ENCODE data around the gene NELFB. TPM values are rescaled to one million over a fixed set of nuclear protein-coding genes. Genes with fewer than 3 reads are reported as not detected.

The NELFB gene
- total and polyA plus RNA-seq, 10 donors, result 26.6 to 49.7 (median 38.7) TPM

DNA sequence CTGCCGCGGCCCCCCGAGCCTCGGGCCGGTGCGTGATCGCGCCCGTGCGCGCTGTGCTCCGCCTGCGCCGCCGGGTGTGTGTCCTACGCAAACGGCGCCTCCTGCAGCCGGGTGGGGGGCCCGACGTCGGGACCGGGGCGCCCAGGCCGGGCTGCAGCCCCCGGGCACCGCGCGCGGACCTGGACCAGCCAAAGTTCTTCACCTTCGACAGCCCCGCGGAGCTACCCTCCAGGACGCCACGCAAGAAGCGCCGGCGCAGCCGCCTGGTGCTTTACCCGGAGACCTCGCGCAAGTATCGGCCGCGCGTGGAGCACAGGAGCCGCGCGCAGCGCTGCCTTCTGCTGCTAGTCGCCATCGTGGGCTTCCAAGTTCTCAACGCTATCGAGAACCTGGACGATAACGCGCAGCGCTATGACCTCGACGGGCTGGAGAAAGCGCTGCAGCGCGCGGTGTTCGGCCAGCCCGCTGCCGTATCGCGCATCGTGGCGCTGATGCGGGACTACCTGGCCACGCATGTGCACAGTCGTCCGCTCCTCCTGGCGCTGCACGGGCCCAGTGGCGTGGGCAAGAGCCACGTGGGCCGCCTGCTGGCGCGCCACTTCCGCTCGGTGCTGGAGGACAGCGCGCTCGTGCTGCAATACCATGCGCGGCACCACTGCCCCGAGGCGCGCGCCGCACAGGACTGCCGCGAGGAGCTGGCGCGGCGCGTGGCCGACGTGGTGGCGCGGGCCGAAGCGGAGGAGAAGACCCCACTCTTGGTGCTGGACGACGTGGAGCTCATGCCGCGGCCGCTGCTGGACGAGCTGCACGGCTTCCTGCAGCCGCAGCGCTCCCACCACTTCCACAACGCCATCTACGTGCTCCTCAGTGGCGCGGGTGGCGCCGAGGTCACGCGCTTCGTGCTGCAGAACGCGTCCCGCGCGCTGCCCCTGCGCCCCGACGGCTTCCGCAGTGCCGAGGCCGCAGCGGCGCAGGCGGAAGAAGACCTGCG lies 23.9 kb downstream of the NELFB start:
- H3K27ac ChIP-seq, result peak overlapping the region in 6 of 8 donors; percentile 92 to 95 (median 94)
- WGBS, 5 donors, result 87 to 97% (median 89%) methylated on average over 107 to 139 of the region's 139 CpGs
- H3K4me1 ChIP-seq, result peaks cover 11 to 94% (median 84%) of the 10 kb centered on the region in 6 donors
- intact Hi-C loops (cut with DNase I; ENCODE audit: low total_unique reads), result no loop called here
- H3K36me3 ChIP-seq, result peaks cover 0 to 56% (median 23%) of the 10 kb centered on the region in 6 donors
- peak overlapping the region; percentile 54 to 91 (median 66) for H3K4me3 ChIP-seq
- H3K27me3 ChIP-seq (replicated peaks in 1 of 7), result no peaks in the 10 kb centered on the region
- TF ChIP-seq POLR2AphosphoS5 (IDR thresholded peaks at IDR 0.05) (peak in 1 of 3 donors; percentile 23), POLR2A (IDR thresholded peaks at IDR 0.05) (no peak)
- TF ChIP-seq, protein P1, sequence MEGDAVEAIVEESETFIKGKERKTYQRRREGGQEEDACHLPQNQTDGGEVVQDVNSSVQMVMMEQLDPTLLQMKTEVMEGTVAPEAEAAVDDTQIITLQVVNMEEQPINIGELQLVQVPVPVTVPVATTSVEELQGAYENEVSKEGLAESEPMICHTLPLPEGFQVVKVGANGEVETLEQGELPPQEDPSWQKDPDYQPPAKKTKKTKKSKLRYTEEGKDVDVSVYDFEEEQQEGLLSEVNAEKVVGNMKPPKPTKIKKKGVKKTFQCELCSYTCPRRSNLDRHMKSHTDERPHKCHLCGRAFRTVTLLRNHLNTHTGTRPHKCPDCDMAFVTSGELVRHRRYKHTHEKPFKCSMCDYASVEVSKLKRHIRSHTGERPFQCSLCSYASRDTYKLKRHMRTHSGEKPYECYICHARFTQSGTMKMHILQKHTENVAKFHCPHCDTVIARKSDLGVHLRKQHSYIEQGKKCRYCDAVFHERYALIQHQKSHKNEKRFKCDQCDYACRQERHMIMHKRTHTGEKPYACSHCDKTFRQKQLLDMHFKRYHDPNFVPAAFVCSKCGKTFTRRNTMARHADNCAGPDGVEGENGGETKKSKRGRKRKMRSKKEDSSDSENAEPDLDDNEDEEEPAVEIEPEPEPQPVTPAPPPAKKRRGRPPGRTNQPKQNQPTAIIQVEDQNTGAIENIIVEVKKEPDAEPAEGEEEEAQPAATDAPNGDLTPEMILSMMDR (IDR thresholded peaks at IDR 0.05 in 8 of 11, conservative IDR thresholded peaks at IDR 0.05 in 3 of 11), result no peak
- H3K9me3 ChIP-seq, result no peaks in the 10 kb centered on the region
- peak; percentile 78 for DNase-seq

DNA sequence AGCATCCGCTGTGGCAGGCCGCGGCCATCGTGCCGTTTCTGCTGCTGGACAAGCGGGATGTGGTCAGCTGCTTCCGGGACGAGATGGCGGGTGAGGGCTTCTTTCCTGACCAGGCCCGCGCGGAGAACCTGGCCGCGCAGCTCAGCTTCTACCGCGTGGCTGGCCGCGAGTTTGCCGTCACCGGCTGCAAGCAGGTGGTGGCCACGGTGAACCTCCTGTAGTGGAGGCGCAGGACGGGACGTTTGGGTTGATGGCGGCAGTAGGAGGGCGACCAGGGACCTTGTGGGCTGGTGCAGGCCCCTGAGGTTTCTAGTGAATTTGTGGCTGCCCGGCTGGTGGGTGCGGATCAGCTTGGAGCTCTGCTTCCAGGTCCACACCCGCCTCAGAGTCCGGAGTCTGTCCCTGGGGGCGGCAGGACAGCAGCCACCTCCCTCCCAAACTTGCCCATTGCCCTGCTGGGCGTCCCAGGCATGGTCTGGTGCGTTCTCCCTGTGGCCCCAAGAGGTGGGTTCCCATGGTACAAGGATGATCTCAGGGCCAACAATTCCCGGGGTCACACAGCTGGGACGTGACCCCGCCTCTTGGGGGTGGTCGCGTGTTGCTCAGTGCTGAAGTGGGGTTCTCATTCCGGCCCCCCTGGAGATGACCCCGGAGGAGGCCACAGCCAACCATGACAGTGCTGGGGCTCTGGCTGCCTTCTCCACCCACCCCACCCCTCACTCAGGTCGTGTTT lies 24.8 kb downstream of the NELFB start:
- TF ChIP-seq POLR2AphosphoS5 (IDR thresholded peaks at IDR 0.05), result peak in 1 of 3 donors; percentile 51
- TF ChIP-seq, protein P1 (IDR thresholded peaks at IDR 0.05 in 8 of 11, conservative IDR thresholded peaks at IDR 0.05 in 3 of 11), result no peak
- H3K4me3 ChIP-seq, result peak overlapping the region in 1 of 8 donors; percentile 36
- H3K9me3 ChIP-seq, result no peaks in the 10 kb centered on the region
- H3K4me1 ChIP-seq, result peaks cover 11 to 87% (median 81%) of the 10 kb centered on the region in 6 donors
- intact Hi-C loops (cut with DNase I; ENCODE audit: low total_unique reads), result no loop called here
- DNase-seq, result peak; percentile 79
- H3K36me3 ChIP-seq, result peaks cover 0 to 63% (median 23%) of the 10 kb centered on the region in 6 donors
- peak overlapping the region in 1 of 8 donors; percentile 8 for H3K27ac ChIP-seq
- no peaks in the 10 kb centered on the region for H3K27me3 ChIP-seq (replicated peaks in 1 of 7)
- 86 to 93% (median 89%) methylated on average over 35 to 41 of the region's 41 CpGs for WGBS, 5 donors

DNA sequence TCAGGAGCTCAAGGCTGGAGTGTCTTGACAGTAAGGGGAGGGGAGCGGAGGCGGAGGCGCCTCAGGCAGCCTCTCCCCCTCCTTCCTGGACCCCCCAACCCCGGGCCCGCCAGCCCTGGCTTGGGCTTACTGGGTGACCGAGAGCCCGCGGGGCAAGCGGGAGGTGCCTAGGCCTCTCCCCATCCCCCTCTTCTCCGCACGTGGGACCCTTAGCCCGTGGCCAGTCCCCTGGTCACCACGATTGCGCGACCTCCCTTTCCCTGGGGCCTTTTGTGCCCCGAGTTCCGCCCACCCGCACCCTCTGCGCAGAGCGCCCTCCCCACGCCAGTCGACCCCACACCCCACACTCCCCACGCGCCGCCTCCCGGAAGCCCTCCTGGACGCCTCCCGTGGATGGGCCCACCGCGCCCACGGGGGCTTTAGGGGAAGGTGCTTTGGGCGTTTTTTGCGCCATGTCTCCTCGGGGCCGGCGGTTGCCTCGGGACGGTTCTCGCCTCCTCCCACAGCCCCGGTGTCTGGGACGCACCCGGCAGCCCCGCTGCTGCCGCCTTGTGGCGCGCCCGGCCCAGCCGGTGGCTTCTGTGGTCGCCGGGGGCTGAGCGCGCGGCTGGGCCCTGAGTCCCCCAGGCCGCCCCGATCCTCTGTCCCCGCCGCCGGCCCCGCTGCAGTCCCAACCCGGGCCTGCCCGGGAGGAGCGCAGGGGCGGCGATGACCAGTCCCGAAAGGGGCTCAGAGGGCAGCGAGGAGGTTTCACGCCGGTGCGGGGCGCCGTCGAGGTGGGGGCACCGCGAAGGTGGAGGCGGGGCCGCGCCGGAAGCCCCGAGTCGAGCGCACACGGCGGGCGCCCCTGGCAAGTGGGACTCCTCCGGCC lies 25.6 kb downstream of the NELFB start:
- WGBS, 5 donors, result 47 to 68% (median 63%) methylated on average over 55 to 85 of the region's 85 CpGs
- no peak for TF ChIP-seq POLR2AphosphoS5 (IDR thresholded peaks at IDR 0.05)
- TF ChIP-seq, protein P1 (IDR thresholded peaks at IDR 0.05 in 8 of 11, conservative IDR thresholded peaks at IDR 0.05 in 3 of 11), result peak in 6 of 11 experiments; percentile 10 to 41 (median 35)
- Histone ChIP-seq H3K4me3 (peak overlapping the region in 1 of 8 donors; percentile 36), H3K27me3 (replicated peaks in 1 of 7) (no peaks in the 10 kb centered on the region), H3K27ac (peak overlapping the region in 2 of 8 donors; percentile 1 to 45), H3K36me3 (peaks cover 0 to 63% (median 23%) of the 10 kb centered on the region in 6 donors), H3K9me3 (peaks cover 0 to 4% (median 0%) of the 10 kb centered on the region in 8 donors), H3K4me1 (peaks cover 11 to 86% (median 75%) of the 10 kb centered on the region in 6 donors)
- DNase-seq, result peak; percentile 74
- intact Hi-C loops (cut with DNase I; ENCODE audit: low total_unique reads), result no loop called here

All from spleen (tissue), 11 donors.